Measurements from ENCODE around the gene SEPTIN6. TPM values are rescaled to one million over a fixed set of nuclear protein-coding genes. Genes with fewer than 3 reads are reported as not detected.
"Not testable (repeated sequence)": the region's sequence is repeated elsewhere in the genome, so short reads cannot be mapped to it uniquely, and the experiment has no call there.

Gene SEPTIN6
- total RNA-seq, 1 donor from 2014 or later, result 24.7 TPM

DNA sequence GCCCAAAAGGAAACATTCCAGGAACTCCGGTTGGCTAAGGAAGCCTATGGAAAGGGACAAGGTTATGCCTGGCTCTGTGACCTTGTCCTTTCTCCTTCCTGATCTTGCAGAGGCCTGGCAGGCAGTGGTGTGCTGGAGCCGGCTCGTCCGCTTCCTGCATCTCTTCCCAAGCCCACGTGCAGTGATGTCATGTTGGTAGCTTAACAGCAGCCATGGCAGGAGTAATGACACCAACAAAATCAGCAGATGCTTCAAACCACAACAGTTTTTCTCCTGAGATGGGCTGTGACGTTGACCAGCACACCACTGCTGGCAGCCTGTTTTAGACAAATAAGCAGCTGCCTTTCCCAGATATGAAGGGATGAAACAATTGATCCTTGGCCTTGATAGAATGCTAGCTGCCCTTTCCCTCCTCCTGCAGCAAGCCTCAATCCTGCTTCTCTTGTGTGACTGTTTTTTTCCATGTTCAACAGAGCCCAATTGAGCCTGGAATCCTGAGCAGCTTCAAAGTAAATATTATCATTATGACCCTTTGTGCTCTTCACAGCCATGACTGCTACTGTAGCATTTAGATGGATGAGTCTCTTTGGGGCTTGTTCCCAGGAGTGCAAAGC is 23.4 kb downstream of the SEPTIN6 start:
- Mint-ChIP-seq H3K27ac (ENCODE audit: unreplicated experiment) (peak overlapping the region; percentile 41), H3K4me1 (ENCODE audit: low read depth, unreplicated experiment) (peaks cover 9% of the 10 kb centered on the region), H3K9me3 (ENCODE audit: unreplicated experiment) (no peaks in the 10 kb centered on the region), H3K4me3 (ENCODE audit: unreplicated experiment) (no peak overlapping the region), H3K27me3 (ENCODE audit: low read depth, unreplicated experiment) (no peaks in the 10 kb centered on the region), H3K36me3 (ENCODE audit: low read depth, unreplicated experiment) (peaks cover 2% of the 10 kb centered on the region)
- DNase-seq (ENCODE audit: low read depth), result peak; percentile 63
- no peak overlapping the region for H2AFZ ChIP-seq (ENCODE audit: low read depth, low read length)
- no peaks in the 10 kb centered on the region for H4K20me1 ChIP-seq (ENCODE audit: insufficient read depth, low read length)
- no peak overlapping the region for H3K9ac ChIP-seq (ENCODE audit: low read length)
- no peak overlapping the region for H3K4me3 ChIP-seq (ENCODE audit: insufficient read depth, low read depth, low read length)
- no peak overlapping the region for H3K27ac ChIP-seq (ENCODE audit: low read depth, low read length)
- H3K4me1 ChIP-seq (ENCODE audit: insufficient read depth, low read length), result no peaks in the 10 kb centered on the region
- H3K4me2 ChIP-seq (ENCODE audit: low read length), result no peak overlapping the region
- H3K79me2 ChIP-seq (ENCODE audit: insufficient read depth, low read length), result no peaks in the 10 kb centered on the region
- no peaks in the 10 kb centered on the region for H3K36me3 ChIP-seq (ENCODE audit: insufficient read depth, low read length)
- H3K27me3 ChIP-seq (ENCODE audit: insufficient read depth, low read length), result no peaks in the 10 kb centered on the region
- TF ChIP-seq, protein P1, sequence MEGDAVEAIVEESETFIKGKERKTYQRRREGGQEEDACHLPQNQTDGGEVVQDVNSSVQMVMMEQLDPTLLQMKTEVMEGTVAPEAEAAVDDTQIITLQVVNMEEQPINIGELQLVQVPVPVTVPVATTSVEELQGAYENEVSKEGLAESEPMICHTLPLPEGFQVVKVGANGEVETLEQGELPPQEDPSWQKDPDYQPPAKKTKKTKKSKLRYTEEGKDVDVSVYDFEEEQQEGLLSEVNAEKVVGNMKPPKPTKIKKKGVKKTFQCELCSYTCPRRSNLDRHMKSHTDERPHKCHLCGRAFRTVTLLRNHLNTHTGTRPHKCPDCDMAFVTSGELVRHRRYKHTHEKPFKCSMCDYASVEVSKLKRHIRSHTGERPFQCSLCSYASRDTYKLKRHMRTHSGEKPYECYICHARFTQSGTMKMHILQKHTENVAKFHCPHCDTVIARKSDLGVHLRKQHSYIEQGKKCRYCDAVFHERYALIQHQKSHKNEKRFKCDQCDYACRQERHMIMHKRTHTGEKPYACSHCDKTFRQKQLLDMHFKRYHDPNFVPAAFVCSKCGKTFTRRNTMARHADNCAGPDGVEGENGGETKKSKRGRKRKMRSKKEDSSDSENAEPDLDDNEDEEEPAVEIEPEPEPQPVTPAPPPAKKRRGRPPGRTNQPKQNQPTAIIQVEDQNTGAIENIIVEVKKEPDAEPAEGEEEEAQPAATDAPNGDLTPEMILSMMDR (IDR thresholded peaks at IDR 0.05; ENCODE audit: insufficient read depth, low read depth, low read length), result no peak
- TF ChIP-seq EZH2 (IDR thresholded peaks at IDR 0.05; ENCODE audit: insufficient read depth, low read length), result no peak
- peak; percentile 68 for FAIRE-seq
- H3K9me3 ChIP-seq (ENCODE audit: insufficient read depth, low read depth, low read length), result no peaks in the 10 kb centered on the region

DNA sequence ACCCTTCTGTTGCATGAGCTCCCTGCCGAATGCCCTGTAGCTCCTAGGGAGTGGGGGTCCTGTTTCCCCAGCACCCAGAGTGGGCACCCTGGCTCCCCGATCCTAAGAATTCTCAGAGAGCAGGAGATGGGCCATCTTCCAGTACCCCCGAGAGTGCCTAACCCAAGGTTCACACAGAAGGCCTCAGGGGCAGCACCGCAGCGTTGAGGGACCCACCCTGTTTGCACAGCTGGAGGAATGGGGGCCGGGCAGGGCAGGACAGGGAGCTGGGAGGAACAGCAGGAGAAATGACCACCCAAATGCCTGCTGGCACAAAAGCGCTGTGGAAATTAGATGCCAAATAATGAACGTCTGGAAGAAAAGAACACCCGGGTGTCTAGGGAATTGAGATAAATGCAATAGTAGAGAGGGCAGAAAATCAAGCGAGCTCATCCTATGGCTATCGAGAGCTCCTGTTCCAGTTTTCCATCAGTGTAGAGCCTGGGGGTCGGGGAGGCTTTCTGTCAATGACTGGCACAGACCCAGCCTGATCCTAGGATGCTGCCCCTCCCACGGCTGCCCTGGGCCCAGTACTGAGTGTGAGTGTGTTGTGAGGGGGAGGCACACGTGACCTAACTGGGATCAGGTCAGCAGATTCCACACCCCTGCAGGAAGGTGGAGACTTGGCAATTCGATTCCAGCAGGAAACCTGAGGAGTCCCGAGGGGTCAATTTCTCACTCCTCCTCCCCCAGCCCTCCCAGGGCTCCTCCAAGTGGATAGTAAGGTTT is 25.7 kb downstream of the SEPTIN6 start:
- TF ChIP-seq, protein P1 (IDR thresholded peaks at IDR 0.05; ENCODE audit: insufficient read depth, low read depth, low read length), result no peak
- TF ChIP-seq EZH2 (IDR thresholded peaks at IDR 0.05; ENCODE audit: insufficient read depth, low read length), result no peak
- Histone ChIP-seq H3K36me3 (ENCODE audit: insufficient read depth, low read length) (no peaks in the 10 kb centered on the region), H3K79me2 (ENCODE audit: insufficient read depth, low read length) (no peaks in the 10 kb centered on the region), H3K9me3 (ENCODE audit: insufficient read depth, low read depth, low read length) (no peaks in the 10 kb centered on the region), H3K4me2 (ENCODE audit: low read length) (no peak overlapping the region), H3K4me1 (ENCODE audit: insufficient read depth, low read length) (no peaks in the 10 kb centered on the region), H3K4me3 (ENCODE audit: insufficient read depth, low read depth, low read length) (no peak overlapping the region), H3K27ac (ENCODE audit: low read depth, low read length) (no peak overlapping the region), H3K9ac (ENCODE audit: low read length) (no peak overlapping the region), H3K27me3 (ENCODE audit: insufficient read depth, low read length) (no peaks in the 10 kb centered on the region), H4K20me1 (ENCODE audit: insufficient read depth, low read length) (no peaks in the 10 kb centered on the region), H2AFZ (ENCODE audit: low read depth, low read length) (no peak overlapping the region)
- H3K4me3 Mint-ChIP-seq (ENCODE audit: unreplicated experiment), result no peak overlapping the region
- no peak for FAIRE-seq
- no peak for DNase-seq (ENCODE audit: low read depth)
- no peak overlapping the region for H3K27ac Mint-ChIP-seq (ENCODE audit: unreplicated experiment)
- no peaks in the 10 kb centered on the region for H3K9me3 Mint-ChIP-seq (ENCODE audit: unreplicated experiment)
- H3K36me3 Mint-ChIP-seq (ENCODE audit: low read depth, unreplicated experiment), result peaks cover 7% of the 10 kb centered on the region
- H3K4me1 Mint-ChIP-seq (ENCODE audit: low read depth, unreplicated experiment), result peaks cover 9% of the 10 kb centered on the region
- H3K27me3 Mint-ChIP-seq (ENCODE audit: low read depth, unreplicated experiment), result no peaks in the 10 kb centered on the region

DNA sequence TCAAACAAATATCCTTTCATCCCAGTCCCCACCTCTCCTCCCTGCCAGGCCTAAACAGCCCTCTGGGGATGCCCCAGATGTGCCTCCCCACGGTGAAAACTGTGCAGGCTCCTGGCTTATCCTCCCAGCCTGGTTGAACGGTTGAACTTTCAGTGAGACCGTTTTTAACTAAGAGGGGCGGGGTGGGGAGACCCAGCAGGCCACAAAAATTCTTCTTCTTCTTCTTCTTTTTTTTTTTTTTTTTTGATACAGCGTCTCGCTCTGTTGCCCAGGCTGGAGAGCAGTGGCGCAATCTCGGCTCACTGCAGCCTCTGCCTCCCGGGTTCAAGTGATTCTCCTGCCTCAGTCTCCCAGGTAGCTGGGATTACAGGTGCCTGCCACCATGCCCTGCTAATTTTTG is 28.1 kb downstream of the SEPTIN6 start:
- not testable (repeated sequence) for H3K9me3 ChIP-seq (ENCODE audit: insufficient read depth, low read depth, low read length); H4K20me1 ChIP-seq (ENCODE audit: insufficient read depth, low read length); H3K9me3 Mint-ChIP-seq (ENCODE audit: unreplicated experiment); H3K4me1 Mint-ChIP-seq (ENCODE audit: low read depth, unreplicated experiment); DNase-seq (ENCODE audit: low read depth); H3K27me3 ChIP-seq (ENCODE audit: insufficient read depth, low read length); H3K27me3 Mint-ChIP-seq (ENCODE audit: low read depth, unreplicated experiment); H3K27ac ChIP-seq (ENCODE audit: low read depth, low read length); H3K36me3 ChIP-seq (ENCODE audit: insufficient read depth, low read length); H3K4me3 ChIP-seq (ENCODE audit: insufficient read depth, low read depth, low read length); H3K36me3 Mint-ChIP-seq (ENCODE audit: low read depth, unreplicated experiment); H3K4me2 ChIP-seq (ENCODE audit: low read length); H3K79me2 ChIP-seq (ENCODE audit: insufficient read depth, low read length); H2AFZ ChIP-seq (ENCODE audit: low read depth, low read length); H3K4me1 ChIP-seq (ENCODE audit: insufficient read depth, low read length); H3K9ac ChIP-seq (ENCODE audit: low read length); H3K27ac Mint-ChIP-seq (ENCODE audit: unreplicated experiment); H3K4me3 Mint-ChIP-seq (ENCODE audit: unreplicated experiment); FAIRE-seq

Measured in astrocyte (in vitro differentiated cells and primary cell).